ENCODE results near the gene ICAM2. TPM values are rescaled to one million over a fixed set of nuclear protein-coding genes. Genes with fewer than 3 reads are reported as not detected.
"Not testable (repeated sequence)": the region's sequence is repeated elsewhere in the genome, so short reads cannot be mapped to it uniquely, and the experiment has no call there.

Gene ICAM2
- total RNA-seq, 1 donor from 2014 or later = 18.6 TPM

DNA sequence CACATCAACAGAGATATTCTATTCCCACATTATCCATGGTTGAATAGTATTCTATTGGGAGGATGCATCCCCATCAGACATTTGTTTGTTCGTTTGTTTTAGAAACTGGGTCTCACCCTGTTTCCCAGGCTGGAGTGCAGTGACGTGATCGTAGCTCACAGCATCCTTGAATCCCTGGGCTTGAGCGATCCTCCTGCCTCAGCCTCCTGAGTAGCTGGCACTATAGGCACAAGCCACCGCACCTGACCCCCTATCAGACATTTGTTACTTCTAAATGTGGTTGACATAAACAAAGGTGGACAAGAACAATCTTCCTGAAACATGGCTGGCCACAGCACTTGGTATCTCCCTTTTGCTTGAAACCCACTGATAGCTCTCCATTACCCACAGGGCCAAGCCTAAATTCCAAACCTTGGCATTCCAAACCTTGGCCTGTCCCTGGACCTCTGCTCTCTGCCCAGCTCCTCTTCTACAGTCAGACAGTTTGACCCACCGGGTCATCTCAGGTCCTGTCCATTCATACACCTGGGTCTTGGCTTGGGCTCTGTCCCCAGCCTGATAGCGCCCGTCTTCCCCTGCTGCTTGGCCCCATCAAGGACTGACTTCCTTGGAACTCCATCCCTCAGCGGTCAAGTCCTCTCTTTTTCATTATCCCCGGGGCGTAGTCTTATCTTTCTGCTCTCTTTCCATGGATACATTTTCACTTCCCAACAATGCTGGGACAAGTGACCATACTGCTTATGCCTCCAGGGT lies 23.8 kb downstream of the ICAM2 start:
- DNase-seq = no peak

DNA sequence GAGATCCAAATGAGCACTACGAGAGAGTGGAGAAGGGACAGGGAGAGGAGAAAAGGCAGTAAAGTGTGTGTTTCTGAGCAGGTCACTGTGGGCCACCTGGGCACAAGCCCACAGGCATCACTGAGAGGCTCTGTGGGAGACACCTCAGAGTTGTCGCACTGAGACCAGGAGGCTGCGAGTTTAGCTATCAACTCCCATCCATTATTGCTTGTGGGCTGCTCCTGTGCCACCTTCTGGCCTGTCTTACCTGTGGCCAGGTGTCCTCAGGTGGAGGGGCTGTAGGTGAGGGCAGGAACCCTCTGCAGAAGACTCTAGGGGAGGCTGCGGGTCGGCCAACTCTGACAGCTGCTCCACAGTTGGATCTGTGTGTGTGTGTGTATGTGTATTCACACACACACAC lies 24.8 kb downstream of the ICAM2 start:
- no peak for DNase-seq

DNA sequence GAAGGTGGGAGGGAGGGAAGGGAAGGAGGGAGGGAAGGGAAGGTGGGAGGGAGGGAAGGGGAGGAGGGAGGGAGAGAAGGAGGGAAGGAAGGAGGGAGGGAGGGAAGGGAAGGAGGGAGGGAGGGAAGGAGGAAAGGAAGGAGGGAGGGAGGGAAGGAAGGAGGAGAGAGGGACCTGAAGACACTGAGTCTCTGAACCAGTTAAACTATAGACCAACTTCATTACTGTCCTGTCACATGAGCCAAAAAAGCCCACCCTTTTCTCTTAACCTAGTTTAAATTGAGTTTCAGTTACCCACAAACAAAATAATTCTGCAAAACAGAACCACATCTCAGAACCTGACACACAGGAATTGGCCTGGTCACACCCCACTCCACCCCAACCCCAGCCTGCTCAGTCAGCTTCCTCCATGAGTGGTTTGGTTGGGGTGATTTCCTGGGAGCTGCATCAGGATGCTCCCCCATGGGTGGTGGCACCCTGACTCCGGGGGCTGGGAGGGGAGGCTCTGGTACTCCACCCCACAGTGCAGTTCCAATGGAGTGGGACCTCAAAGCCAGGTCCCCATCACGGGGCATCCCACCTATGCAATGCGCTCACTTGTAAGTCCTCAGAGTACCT lies 27.0 kb downstream of the ICAM2 start:
- no peak for DNase-seq

DNA sequence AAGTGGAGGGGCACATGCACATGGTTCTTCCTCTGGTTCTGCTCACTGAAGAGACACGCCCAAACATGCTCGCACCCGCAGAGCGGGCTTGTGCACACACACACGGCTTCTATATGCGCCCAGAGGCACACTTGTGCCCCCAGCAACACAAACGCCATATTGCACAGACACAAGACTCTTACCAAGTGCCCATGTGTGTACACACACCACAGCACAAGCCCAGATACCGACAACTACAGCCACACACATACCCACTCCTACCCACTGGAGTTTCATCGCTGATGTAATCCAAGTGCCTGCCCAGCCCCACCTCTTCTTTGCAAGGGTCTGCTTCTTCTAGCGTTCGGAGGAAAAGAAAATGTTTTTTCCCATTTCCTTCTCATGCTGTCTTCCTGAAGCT lies 28.8 kb downstream of the ICAM2 start:
- no peak for DNase-seq

DNA sequence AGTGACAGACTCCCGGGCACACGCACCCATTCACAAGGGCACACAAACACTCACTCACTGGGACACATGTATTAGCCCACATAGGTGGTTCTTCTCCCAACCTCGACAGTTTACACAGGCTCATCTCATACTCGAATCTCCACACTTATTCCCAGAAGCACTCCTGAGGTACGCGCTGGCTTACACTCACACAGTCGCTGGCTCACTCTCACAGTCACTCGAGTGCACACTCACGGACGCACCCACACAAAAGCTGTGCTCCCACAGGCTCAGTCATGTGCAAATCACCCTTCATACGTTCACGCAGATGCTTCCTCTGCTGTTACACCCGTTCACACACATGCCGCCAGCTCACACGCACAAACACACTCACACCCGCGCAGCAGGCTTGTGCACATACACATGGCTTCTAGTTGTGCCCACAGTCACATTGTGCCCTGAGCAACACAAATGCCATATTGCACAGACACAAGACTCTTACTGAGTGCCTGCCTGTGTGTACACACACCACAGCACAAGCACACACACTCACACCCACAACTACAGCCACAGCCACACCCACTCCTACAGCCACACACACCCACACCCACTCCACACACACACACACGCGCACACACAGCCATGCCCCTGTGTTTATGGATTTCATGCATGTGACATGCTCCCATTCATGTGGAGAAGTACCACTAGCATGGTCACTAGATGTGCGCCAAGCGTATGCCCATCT lies 30.6 kb downstream of the ICAM2 start:
- no peak for DNase-seq

DNA sequence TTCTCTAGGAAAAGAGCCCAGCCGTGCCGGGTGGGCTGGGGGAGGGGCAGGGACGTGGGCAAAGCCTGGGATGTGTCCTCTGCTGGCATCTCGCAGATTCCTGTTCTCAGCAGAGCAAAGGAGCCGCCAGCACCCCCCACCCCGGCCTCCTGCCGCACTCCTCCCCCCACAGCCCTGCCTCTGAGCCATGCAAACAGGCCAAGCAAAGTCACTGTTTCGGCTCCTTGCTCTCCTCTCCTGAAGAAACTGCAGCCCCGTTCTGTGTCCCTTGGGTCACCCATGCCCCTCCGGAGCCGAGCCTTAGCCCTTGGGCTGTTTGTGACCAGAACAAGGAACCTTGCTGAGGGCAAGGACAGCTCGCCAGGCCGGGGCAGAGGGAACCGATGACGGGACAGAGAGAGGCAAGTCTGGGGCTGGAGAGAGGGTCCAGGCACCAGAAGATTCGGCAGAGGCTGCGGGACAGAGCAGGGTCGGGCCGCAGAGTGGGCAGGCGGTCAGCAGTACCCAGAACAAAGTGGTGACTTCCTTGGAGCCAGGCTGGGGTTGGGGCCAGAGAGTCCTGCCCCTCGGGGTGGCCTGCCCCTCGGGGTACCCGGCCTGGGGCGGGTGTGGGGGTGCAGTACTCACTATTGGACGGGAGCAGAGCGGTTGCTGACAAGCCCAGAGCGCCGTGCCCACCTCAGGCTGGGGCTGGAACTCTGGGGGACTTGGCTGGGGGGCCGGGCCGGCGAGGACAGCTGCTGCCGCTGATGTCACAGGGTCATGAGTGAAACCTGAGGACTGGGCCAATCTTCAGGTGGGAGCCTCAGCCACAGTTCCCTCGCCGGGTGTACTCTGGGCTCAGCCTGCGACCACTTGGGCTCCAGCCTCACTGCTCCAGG lies 31.5 kb downstream of the ICAM2 start:
- peak; percentile 37 for DNase-seq

DNA sequence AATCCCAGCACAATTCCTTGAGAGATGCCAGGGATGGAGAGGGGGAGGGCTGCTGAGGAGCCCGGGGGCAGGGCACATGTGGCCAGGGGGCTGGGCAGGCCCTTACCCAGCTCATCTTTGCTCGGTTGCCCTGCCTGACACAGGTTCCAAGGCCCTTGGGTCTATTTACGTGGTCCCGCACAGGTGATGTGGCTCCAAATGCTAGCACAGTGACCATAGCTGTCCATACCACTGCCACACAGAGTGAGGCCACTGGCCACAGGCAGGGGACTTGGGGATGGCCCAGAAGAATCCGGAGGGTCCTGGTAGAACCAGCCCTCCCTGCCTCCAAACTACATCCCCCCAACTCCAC lies 32.3 kb downstream of the ICAM2 start:
- no peak for DNase-seq

DNA sequence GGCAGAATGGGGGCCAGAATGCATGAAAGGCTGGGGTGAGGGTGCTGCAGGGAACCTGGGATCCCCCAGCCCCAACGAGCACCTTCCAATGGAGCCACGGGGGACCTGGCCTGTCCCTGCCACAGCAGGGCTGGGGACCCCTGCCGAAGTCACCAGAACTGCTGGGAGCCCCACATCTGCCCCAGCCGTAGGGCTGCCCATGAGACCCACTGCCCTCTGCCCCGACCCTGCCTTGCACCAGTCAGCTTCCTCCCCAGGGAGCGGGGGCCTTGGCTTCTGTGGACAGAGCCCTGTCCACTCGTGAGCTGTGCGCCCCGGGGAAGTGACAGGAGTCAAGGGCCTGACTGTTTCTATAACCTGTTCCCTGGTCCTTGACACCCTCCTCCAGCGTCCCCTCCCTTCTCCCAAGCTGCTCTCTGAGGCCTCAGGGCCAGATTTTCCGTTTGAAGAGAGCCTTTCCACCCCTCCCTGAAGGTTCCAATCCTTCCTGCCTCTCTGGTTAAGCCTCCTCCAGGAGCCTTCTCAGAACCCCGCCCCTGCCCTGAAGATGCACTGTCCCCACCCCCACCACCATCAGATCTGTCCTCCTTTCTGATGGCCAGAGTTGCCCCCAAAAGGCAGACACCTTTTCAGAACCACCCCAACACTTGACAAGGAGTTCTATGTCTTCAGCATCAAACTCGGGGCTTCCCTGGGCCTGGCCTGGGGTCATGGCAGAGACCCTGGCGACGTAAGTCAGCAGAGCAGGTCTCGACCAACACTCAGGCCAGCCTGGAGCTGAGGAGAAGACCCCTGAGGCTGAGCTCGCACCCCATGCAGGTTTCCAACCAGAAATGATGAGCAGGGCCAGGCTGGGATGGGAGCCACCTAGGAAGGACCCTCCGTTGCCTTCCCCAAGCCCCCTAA lies 33.0 kb downstream of the ICAM2 start:
- DNase-seq = no peak

DNA sequence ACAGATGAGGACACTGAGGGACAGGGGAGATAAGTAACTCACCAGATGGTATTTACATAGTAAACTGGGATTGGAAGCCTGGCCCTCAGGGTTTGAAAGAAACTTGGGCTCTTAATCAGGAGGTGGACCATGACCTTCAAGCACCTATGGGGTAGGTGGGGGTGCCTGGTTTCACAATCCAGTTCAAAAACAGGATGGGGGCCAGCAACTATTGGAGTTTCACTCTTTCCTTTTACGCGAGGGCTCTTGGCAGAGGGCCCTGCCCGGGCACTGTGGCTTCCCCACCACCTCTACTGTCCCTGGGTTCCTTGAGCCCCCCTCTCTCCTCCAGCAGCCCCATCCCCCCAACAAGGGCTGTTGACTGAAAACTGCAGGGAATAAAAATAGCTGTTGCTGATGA lies 33.6 kb downstream of the ICAM2 start:
- no peak for DNase-seq

DNA sequence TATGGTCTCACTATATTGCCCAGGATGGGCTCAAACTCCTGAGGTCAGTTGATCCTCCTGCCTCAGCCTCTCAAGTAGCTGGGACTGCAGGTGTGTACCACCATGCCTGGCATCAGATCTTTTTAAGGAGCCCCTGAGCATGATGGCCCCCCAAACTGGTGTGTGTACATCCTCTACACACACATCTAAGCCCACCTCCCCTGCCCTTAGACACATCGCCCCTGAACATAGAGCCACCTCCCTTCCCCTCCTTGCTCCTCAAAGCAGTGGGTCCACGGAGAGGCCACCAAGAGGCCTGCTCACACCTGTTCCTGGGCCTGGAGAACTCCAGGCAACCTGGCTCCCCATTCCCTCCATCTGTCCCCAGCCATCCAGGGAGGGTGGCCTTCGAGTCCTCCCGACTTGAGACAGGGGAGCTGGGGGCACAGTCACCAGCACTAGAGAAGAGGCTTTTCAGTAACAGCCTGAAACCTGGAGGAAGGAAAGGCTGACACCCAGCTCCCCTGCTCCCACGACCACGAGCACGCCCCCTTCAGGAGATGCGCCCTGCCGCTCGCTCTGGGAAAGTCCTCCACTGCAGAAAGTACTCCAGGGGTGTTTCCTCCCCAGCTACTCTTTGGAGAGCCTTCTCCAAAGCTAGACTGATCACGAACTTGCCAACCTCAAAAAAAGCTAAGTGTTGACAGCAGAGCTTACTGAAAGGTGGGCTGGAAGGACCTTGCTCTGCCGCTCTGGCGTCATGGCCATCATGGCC lies 34.9 kb downstream of the ICAM2 start:
- no peak for DNase-seq

DNA sequence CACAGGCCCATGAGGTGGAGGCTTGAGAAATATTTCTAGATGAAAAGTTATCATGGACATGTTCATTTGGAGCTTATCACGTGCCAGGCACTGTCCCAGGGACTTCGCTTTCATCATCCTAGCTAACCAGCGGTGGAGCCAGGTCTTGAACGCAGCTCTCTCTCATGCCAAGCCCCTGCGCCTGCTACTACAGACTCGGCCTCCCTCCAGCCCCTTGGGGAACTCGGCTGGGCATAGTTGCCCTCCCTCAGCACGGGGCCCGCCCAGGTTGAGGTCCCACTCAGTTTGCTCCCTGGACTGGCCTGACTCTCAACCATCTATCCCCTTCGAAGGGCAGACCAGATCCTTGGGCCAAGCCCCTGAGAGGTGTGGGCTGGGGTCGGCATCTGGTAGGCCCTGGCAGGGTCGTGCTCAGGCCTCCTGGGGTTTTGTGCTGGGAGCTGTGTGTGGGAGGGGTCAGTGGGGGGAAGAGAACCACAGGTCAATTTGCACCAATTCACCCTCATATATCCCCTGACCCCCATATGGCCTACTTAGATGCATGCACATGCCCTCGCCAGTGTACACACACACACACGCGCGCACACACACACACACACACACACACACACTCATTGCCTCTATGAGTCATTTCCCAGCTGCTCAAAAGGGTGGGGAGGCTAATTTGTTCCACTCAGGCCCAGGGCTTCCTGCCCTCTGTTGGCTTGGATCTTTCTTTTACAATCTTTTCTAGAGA lies 35.6 kb downstream of the ICAM2 start:
- peak; percentile 36 for DNase-seq

DNA sequence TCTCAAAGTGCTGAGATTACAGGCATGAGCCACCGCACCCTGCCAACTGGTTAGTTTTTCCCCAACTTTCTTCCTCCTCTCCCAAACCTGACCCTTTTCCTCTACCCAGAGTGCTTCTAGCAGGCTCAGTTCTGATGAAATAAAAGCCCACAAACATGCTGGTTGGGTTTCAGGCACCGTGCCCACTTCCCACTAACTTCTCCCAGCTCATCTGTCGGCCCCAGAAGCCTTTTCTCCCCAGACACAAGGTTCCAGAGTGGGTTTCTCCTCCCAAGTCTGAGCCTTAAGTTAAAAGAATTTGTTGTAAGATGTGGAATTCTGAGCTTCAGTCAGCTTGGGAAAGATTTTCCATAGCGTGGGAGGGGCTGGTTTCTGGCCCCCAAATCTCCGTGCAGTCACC lies 36.2 kb downstream of the ICAM2 start:
- no peak for DNase-seq

DNA sequence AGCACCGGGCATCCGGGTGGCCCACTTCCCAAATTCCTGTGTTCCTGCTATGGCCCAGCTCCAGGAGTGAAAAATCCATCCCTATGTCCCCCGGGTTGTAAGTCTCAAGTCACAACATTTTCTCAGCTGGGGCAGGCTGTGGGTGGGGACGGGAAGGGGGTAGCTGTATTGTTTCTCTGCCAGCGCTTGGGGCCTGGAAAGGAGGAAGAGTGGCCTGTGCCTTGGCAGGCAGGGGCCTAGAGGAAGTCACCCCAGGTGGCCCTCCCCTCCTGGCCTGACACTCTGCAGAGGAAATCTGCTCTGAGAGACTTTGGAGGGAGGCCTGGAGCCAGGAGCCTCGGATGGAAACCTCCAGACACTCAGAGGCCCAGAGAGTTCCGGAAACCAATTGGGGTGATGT lies 37.1 kb downstream of the ICAM2 start:
- no peak for DNase-seq

DNA sequence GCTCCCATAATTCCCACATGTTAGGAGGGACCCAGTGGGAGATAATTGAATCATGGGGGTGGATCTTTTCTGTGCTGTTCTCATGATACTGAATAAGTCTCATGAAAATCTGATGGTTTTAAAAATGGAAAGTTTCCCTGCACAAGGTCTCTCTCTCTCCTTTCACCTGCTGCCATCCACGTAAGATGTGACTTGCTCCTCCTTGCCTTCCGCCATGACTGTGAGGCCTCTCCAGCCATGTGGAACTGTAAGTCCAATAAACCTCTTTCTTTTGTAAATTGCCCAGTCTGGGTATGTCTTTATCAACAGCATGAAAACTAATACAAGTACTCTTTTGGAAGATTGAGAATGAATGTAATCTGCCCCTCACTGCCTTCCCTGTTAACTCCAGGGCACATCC lies 37.8 kb downstream of the ICAM2 start:
- DNase-seq = not testable (repeated sequence)

DNA sequence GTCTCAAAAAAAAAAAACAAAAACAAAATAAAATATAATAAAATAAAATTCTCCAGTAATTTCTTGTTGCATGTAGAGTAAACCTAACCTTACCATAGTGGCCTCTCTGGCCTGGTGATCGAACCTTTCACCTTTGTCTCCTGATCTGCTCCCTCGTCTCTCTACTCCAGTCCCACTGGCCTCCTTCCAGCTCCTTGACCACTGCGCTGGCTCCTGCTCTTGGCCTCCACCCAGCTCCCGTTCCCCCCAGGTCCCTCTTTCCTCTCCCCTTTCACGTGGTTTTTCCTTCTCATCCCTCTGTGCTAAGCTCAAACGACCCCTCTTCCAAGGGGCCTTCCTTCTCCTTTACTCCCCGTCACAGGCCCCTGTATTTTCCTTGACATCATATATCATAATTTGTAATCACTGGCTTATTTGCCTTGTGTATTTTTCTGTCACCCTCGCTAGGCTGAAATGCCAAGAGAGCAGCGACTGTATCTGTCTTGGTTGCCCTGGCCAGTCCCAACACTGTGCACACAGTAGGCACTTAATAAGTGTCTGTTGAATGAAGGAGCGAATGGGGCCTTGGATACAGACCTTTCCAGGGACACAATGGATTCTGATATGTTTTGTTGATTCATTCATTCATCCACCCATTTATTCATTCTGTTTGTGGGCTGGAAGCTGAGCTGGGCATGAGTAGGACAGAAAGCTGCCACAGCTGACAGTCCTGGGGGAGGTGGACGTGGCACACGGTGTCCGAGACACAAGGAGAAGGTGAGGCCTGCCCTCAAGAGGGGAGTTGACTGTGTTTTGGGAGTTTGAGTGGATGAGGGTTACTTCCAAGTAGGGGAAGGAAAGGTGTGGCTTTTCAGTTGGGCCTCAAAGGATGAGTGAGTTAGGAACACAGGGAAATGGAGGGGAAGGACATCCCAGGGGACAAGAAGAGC lies 41.9 kb downstream of the ICAM2 start:
- DNase-seq = no peak

DNA sequence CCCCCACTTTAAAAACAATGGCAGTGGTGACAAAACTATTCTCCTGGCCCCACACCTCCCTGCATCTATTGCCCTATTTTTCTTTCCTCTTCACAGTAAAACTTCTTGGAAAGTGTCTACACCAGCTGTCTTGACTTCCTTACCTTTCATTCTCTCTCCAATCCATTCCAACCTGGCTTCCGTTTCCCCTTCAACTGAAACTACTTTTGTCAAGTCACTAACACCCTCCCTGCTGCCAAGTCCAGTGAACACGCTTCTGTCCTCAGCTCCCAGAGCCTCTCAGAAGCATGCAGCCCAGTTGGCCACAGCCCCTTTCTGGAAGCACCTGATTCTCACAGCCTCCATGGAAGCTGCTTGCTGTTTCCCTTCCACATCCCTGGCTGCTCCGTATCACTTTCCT lies 43.7 kb downstream of the ICAM2 start:
- no peak for DNase-seq

DNA sequence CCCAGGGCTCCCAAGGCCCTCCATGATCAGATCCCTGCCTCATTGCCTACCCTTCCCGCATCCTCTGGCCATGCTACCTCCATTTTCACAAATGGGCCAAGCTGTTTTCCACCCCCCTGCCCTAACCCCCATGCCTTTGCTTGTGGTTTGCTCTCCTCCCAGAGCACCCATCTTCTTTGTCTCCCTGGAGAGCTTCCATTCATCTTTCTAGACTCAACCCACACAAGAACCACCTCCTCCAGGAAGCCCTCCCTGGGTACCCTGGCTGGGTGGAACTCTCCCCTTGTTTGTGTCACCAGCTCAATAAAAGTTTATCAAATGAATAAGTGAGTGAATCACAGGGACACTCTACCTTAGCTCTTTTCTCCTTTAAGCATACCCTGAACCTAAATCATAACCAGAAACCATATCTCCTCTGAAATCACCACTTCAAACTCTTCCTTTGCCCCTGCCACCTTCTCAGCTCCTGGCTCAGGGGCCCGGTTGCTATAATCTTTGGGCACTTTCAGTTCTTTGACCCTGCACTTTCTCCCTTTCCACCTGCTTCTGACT lies 44.8 kb downstream of the ICAM2 start:
- DNase-seq = no peak

DNA sequence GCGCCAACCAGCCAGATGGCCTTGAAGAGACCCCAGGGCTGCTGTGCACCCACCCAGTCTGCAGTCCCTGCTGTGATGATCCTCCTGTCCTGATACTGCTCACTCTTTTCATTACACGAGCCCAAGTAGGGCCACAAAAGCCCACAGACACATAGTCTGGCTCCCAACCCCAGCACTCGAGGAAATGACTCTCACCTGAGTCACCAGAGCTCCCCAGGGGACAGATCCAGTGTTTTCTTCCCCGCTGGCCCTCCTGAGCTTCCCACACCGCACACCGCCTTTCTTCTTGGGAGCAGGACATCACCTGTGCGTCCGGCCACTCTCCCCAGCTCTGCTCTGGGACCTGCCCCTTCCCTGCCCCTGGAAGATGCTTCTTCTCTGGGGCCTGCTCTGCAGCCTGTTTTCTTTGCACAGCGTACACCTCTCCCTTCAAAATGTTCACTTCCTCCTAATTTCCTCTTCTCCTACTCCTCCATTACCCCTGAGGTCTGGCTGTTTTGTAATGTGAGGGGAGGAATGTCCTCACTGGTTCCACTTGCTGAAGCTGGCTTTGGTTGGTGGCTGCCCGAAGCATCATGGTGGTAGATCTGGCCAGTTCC lies 45.7 kb downstream of the ICAM2 start:
- DNase-seq = no peak
